ENCODE results near the gene CRTC1. TPM values are rescaled to one million over a fixed set of nuclear protein-coding genes. Genes with fewer than 3 reads are reported as not detected.

The CRTC1 gene
- total and polyA plus RNA-seq, 9 of the 15 experiments (the other 6 are each of a cell fraction or from before 2014, with no cell fraction given): 0.25 to 3.8 (median 1.2) TPM; not detected in 2

DNA sequence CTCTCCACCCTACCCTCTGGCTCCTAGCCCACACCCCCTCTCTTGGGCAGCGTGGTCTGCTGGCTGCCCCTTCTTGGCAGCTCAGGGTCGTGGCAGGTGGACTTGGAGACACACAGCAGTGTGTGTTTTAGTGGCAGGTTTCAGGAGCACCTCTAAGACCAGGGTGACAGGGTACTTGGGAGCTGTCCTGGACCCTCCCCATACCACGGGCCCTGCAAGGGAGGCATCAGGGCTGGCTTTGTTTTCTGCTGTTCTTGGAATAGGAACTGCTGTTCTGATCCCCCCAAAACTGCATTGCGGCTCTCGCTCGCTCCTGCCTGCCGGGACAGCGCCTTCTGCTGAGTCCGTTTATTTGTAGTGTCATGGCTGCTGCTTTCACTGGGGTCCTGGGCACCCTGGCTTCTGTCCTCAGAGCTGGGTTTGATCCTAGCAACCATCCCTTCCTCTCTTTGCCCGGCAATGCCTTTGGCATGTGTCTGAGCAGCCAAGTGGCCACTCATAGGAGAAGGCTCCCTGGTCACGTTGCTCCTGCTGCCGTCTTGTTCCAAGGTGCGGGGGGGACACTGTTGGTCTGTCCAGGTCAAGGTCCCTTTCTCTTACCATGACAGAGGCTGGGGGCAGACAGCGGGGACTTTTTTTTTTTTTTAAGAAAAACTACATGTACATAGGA, 95.5 kb downstream of the CRTC1 start:
- Histone ChIP-seq H3K27me3 (ENCODE audit: control insufficient read depth in 2 of 2, insufficient read depth in 2 of 2, low read length in 2 of 2) (peaks cover 20 to 80% of the 10 kb centered on the region in 2 experiments; a peak in 4 of 5 replicates), H3K79me2 (ENCODE audit: control insufficient read depth, insufficient read depth, low read length) (no peaks in the 10 kb centered on the region), H3K27ac (ENCODE audit: extremely low read depth, low read depth, low read length) (no peak overlapping the region), H3K4me1 (replicated peaks in 1 of 2; ENCODE audit: control insufficient read depth in 2 of 2, insufficient read depth in 2 of 2, low read length in 2 of 2) (peaks cover 0 to 70% of the 10 kb centered on the region in 2 experiments; a peak in 2 of 5 replicates), H3K36me3 (ENCODE audit: control insufficient read depth, insufficient read depth, low read length) (no peaks in the 10 kb centered on the region), H3K4me3 (no peak overlapping the region), H3K9me3 (replicated peaks; ENCODE audit: control insufficient read depth, insufficient read depth, low read depth, low read length) (no peaks in the 10 kb centered on the region), H2AFZ (ENCODE audit: low read depth, low read length) (no peak overlapping the region), H3K9ac (ENCODE audit: insufficient read depth in 1 of 2, low read depth in 2 of 2, low read length in 2 of 2) (no peak overlapping the region), H3K9me1 (ENCODE audit: control insufficient read depth, insufficient read depth, low read length) (no peaks in the 10 kb centered on the region), H3K4me2 (ENCODE audit: insufficient read depth, low read length) (no peak overlapping the region), H4K20me1 (replicated peaks; ENCODE audit: control insufficient read depth, insufficient read depth, low read length) (peaks cover 9% of the 10 kb centered on the region)
- CTCF ChIA-PET (ENCODE audit: low intra/inter-chr PET ratio): no interaction called here
- TF ChIP-seq SMARCC2 (IDR thresholded peaks at IDR 0.05; ENCODE audit: low read depth) (no peak), MAX (CRISPR knock-in tag; IDR thresholded peaks at IDR 0.05) (no peak), SLC30A9 (CRISPR knock-in tag; IDR thresholded peaks at IDR 0.05) (no peak), MAFG (tag; conservative IDR thresholded peaks at IDR 0.05) (no peak), FOXK2 (conservative IDR thresholded peaks at IDR 0.05 in 1 of 2, IDR thresholded peaks at IDR 0.05 in 1 of 2; ENCODE audit: low read depth in 2 of 2) (no peak), ZBTB1 (CRISPR knock-in tag; IDR thresholded peaks at IDR 0.05; ENCODE audit: borderline replicate concordance, low read depth) (no peak), NEUROD1 (IDR thresholded peaks at IDR 0.05; ENCODE audit: borderline replicate concordance, low read depth, low read length, partially characterized antibody) (no peak), NFYB (IDR thresholded peaks at IDR 0.05; ENCODE audit: extremely low read depth, insufficient read length) (no peak)
- POLR2A ChIA-PET: interaction anchor here (0.7 kb wide), 1 partner anchor 8 kb away, joined by 3 read pairs; no protein-coding TSS in a partner anchor
- in situ Hi-C loops (cut with MboI) (no loop called here), intact Hi-C loops (cut with micrococcal nuclease) (no loop called here)
- ATAC-seq: no peak
- WGBS (ENCODE audit: insufficient coverage, low coverage, missing lambda C conversion rate): 5% methylated on average over 13 of the region's 14 CpGs
- DNase-seq (ENCODE audit: extremely low read depth in 1 of 4, low spot score in 3 of 4): no peak
- no TSS peak for BruUV-seq (replicated peaks)
- FAIRE-seq: no peak

Data from K562 (cell line).